Measurements from ENCODE around the gene GDF10. TPM values are rescaled to one million over a fixed set of nuclear protein-coding genes. Genes with fewer than 3 reads are reported as not detected.

The GDF10 gene
- total and polyA plus RNA-seq, 2 experiments from 2014 or later: 2.5 to 5.7 TPM

GRCh38 chr10:47253651-47254375 lies 46.2 kb upstream of the GDF10 start:
- H3K27ac ChIP-seq: no peak overlapping the region
- no peak overlapping the region for H2AFZ ChIP-seq
- no peaks in the 10 kb centered on the region for H3K27me3 ChIP-seq
- DNase-seq (ENCODE audit: low spot score): no peak
- no peaks in the 10 kb centered on the region for H3K36me3 ChIP-seq (replicated peaks; ENCODE audit: insufficient read depth, low read depth)
- no peaks in the 10 kb centered on the region for H3K79me2 ChIP-seq
- WGBS (ENCODE audit: low lambda C conversion rate, missing lambda C conversion rate): 76% methylated on average over 19 of the region's 19 CpGs
- H3K9me2 ChIP-seq (replicated peaks; ENCODE audit: insufficient read depth): no peaks in the 10 kb centered on the region
- peaks cover 3% of the 10 kb centered on the region for H3K4me1 ChIP-seq (ENCODE audit: insufficient read depth)
- H3K4me3 ChIP-seq: no peak overlapping the region
- TF ChIP-seq EZH2phosphoT487 (IDR thresholded peaks at IDR 0.05; ENCODE audit: low read depth, severe bottlenecking, unreplicated experiment) (no peak), EZH2 (IDR thresholded peaks at IDR 0.05; ENCODE audit: borderline replicate concordance) (no peak), CTCF (IDR thresholded peaks at IDR 0.05; ENCODE audit: poor library complexity) (no peak)
- H3K9me3 ChIP-seq (ENCODE audit: low read depth): no peaks in the 10 kb centered on the region
- H3K4me2 ChIP-seq: no peak overlapping the region
- no peaks in the 10 kb centered on the region for H4K20me1 ChIP-seq (ENCODE audit: insufficient read depth, poor library complexity, severe bottlenecking)

GRCh38 chr10:47254611-47255010 lies 45.4 kb upstream of the GDF10 start:
- 92% methylated on average over 2 of the region's 2 CpGs for WGBS (ENCODE audit: low lambda C conversion rate, missing lambda C conversion rate)
- DNase-seq (ENCODE audit: low spot score): no peak
- H3K27ac ChIP-seq: no peak overlapping the region
- TF ChIP-seq CTCF (IDR thresholded peaks at IDR 0.05; ENCODE audit: poor library complexity): no peak
- TF ChIP-seq EZH2 (IDR thresholded peaks at IDR 0.05; ENCODE audit: borderline replicate concordance): no peak
- TF ChIP-seq EZH2phosphoT487 (IDR thresholded peaks at IDR 0.05; ENCODE audit: low read depth, severe bottlenecking, unreplicated experiment): no peak
- no peak overlapping the region for H3K4me2 ChIP-seq
- H3K4me3 ChIP-seq: no peak overlapping the region
- H3K36me3 ChIP-seq (replicated peaks; ENCODE audit: insufficient read depth, low read depth): no peaks in the 10 kb centered on the region
- no peak overlapping the region for H2AFZ ChIP-seq
- H4K20me1 ChIP-seq (ENCODE audit: insufficient read depth, poor library complexity, severe bottlenecking): no peaks in the 10 kb centered on the region
- H3K4me1 ChIP-seq (ENCODE audit: insufficient read depth): peaks cover 3% of the 10 kb centered on the region
- H3K9me3 ChIP-seq (ENCODE audit: low read depth): no peaks in the 10 kb centered on the region
- H3K9me2 ChIP-seq (replicated peaks; ENCODE audit: insufficient read depth): no peaks in the 10 kb centered on the region
- no peaks in the 10 kb centered on the region for H3K79me2 ChIP-seq
- H3K27me3 ChIP-seq: no peaks in the 10 kb centered on the region

- 86% methylated on average over 10 of the region's 10 CpGs for WGBS (ENCODE audit: low lambda C conversion rate, missing lambda C conversion rate)
- Histone ChIP-seq H3K9me3 (ENCODE audit: low read depth) (no peaks in the 10 kb centered on the region), H3K9me2 (replicated peaks; ENCODE audit: insufficient read depth) (no peaks in the 10 kb centered on the region), H2AFZ (no peak overlapping the region), H4K20me1 (ENCODE audit: insufficient read depth, poor library complexity, severe bottlenecking) (no peaks in the 10 kb centered on the region), H3K4me3 (no peak overlapping the region), H3K4me1 (ENCODE audit: insufficient read depth) (peaks cover 3% of the 10 kb centered on the region), H3K27ac (no peak overlapping the region), H3K4me2 (no peak overlapping the region), H3K36me3 (replicated peaks; ENCODE audit: insufficient read depth, low read depth) (no peaks in the 10 kb centered on the region), H3K27me3 (no peaks in the 10 kb centered on the region), H3K79me2 (no peaks in the 10 kb centered on the region)
- TF ChIP-seq EZH2phosphoT487 (IDR thresholded peaks at IDR 0.05; ENCODE audit: low read depth, severe bottlenecking, unreplicated experiment) (no peak), CTCF (IDR thresholded peaks at IDR 0.05; ENCODE audit: poor library complexity) (no peak), EZH2 (IDR thresholded peaks at IDR 0.05; ENCODE audit: borderline replicate concordance) (no peak)
- no peak for DNase-seq (ENCODE audit: low spot score)
These were observed 44.8 kb upstream of the GDF10 start for GRCh38 chr10:47255033-47255813.
